Tracheal epithelial cell (primary cell): Measurements from ENCODE around the gene MGAT2. TPM values are rescaled to one million over a fixed set of nuclear protein-coding genes. Genes with fewer than 3 reads are reported as not detected.

Experiments used
- total RNA-seq: library from RNA; depleted of rRNA; stranded (reverse); fragments of >200 nt; gene quantifications from 2 replicates; pipeline ENCODE4 v1.2.1, GENCODE V29; 2014

MGAT2 gene
- 51.3 and 52.2 TPM in 2 replicates for total RNA-seq

GRCh38 chr14:49620182-49621113 lies at the start of gene MGAT2, which contains the start of gene RPL36AL:
MGAT2 (plus strand) TSS chr14:49620799; CDS start chr14:49621269, 470 bp downstream.
RPL36AL (minus strand) TSS chr14:49620626; CDS start chr14:49619104, 1,522 bp downstream.

GRCh38 chr14:49585803-49586672 lies 34.6 kb upstream of the MGAT2 start, which contains the start of gene RPS29:
RPS29 (minus strand) TSS chr14:49586380; CDS start chr14:49586346, 34 bp downstream.

DNA sequence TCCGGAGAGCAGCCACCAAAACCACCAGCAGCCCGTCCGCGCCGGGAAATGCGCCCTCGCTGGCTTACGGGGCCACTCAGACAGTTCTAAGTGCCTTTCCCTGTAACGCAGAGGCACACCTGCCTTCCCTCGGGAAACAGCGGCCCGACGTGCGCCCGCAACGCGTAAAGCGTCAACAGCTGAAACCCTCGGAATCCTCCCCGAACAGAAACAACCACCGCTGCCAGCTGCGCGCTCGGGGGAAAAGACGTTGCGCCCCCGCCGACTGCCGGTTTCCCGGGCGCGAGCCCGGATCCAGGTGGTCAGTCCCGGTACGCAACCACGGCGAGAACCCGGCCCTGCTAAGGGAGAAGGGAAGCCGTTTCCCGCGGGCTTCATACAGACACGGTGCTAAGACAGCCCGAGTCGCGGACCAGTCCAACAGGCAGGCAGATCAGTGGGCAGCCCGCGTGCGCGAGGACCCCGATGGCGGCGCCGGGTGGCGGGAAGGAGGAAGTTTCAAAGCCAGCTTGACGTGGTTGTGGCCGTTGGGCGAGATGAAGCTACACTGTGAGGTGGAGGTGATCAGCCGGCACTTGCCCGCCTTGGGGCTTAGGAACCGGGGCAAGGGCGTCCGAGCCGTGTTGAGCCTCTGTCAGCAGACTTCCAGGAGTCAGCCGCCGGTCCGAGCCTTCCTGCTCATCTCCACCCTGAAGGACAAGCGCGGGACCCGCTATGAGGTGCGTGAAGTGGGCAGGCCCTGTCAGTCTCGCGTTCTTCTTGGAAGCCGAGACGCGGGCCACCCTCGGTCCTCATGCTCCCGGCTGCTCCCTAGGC lies 21.9 kb upstream of the MGAT2 start, which contains the start of gene LRR1:
TSS of gene LRR1 (plus strand) at position 456 of the 816 bp plus-strand sequence. CDS start at position 537, 81 bp downstream.

GRCh38 chr14:49634547-49635334 lies 14.1 kb downstream of the MGAT2 start, which contains the start of gene DNAAF2:
DNAAF2 (minus strand) TSS chr14:49635244; CDS start chr14:49635149, 95 bp downstream.

Other genes with a start within 250 kb of the MGAT2 start
- gene RPS29, start 34.4 kb upstream of the MGAT2 start, total RNA-seq, result 2,980 and 6,428 TPM in 2 replicates
- 8.1 and 8.2 TPM in 2 replicates for gene LRR1, start 21.9 kb upstream of the MGAT2 start, total RNA-seq
- gene RPL36AL, start 173 bp upstream of the MGAT2 start, total RNA-seq, result 250 and 268 TPM in 2 replicates
- 15.9 and 16.8 TPM in 2 replicates for gene DNAAF2, start 14.4 kb downstream of the MGAT2 start, total RNA-seq
- gene POLE2, start 67.4 kb downstream of the MGAT2 start, total RNA-seq, result 2.3 and 4.8 TPM in 2 replicates
- gene KLHDC1, start 72.3 kb downstream of the MGAT2 start, total RNA-seq, result 0.43 and 0.72 TPM in 2 replicates
- 44.3 and 76.1 TPM in 2 replicates for gene KLHDC2, start 147.4 kb downstream of the MGAT2 start, total RNA-seq
- 36.4 and 55.2 TPM in 2 replicates for gene NEMF, start 232.0 kb downstream of the MGAT2 start, total RNA-seq